ENCODE results near the gene GRIN3B.

GRCh38 chr19:1018932-1019615 lies 18.9 kb downstream of the GRIN3B start:
- TF ChIP-seq POLR2A (IDR thresholded peaks at IDR 0.05) (no peak), CTCF (IDR thresholded peaks at IDR 0.05) (no peak), POLR2AphosphoS5 (IDR thresholded peaks at IDR 0.05) (no peak), EP300 (IDR thresholded peaks at IDR 0.05) (no peak)
